Measurements from ENCODE around the gene KANSL3. TPM values are rescaled to one million over a fixed set of nuclear protein-coding genes. Genes with fewer than 3 reads are reported as not detected.
A peak's percentile ranks its signal among the peaks of the same experiment; 100 is the strongest.

Gene KANSL3
- total RNA-seq, 1 donor from 2014 or later = 58.8 TPM

DNA sequence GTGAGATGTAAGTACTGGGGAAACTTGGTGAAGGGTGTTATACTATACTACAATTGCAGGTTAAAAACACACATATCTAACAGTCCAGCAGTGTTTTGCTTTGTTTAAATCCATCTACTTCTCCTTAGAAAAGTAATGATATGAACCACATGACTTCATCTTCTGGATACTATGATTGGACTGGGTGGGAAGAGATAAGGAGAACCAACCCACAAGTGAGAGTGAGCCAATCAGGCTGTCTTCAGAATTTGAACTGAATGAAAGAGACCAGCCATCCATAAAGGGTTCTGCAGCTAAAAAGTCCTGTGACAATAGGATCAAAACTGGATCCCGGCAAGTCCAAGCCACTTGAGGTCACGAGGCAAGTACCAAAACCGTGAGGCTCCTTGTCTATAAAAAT, 46.6 kb downstream of the KANSL3 start:
- peaks cover 46% of the 10 kb centered on the region for H3K36me3 Mint-ChIP-seq (ENCODE audit: low read depth)

DNA sequence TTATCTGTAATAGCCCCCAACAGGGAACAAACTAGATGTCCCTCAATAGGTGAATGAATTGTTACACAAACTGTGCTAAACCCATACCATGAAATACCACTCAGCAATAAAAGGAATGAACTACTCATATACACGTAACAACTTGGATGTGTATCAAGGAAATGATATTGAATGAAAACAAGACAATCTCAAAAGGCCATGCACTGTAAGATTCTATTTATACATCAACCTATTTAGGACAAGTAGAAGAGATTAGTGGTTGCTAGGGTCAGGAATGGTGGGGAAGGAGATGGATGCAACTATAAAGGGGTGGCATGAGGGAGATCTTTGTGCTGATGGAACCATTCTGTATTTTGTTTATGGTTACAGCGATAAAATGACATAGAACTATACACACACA, 47.1 kb downstream of the KANSL3 start:
- peaks cover 46% of the 10 kb centered on the region for H3K36me3 Mint-ChIP-seq (ENCODE audit: low read depth)
- H3K4me3 Mint-ChIP-seq = no peak overlapping the region
- DNase-seq (ENCODE audit: low read depth, low spot score) = no peak
- H3K27me3 Mint-ChIP-seq (ENCODE audit: low read depth) = no peaks in the 10 kb centered on the region
- no peak overlapping the region for H3K27ac Mint-ChIP-seq (ENCODE audit: unreplicated experiment)
- H3K4me1 Mint-ChIP-seq = peaks cover 12% of the 10 kb centered on the region
- H3K9me3 Mint-ChIP-seq = no peaks in the 10 kb centered on the region
- TF ChIP-seq, protein P1, sequence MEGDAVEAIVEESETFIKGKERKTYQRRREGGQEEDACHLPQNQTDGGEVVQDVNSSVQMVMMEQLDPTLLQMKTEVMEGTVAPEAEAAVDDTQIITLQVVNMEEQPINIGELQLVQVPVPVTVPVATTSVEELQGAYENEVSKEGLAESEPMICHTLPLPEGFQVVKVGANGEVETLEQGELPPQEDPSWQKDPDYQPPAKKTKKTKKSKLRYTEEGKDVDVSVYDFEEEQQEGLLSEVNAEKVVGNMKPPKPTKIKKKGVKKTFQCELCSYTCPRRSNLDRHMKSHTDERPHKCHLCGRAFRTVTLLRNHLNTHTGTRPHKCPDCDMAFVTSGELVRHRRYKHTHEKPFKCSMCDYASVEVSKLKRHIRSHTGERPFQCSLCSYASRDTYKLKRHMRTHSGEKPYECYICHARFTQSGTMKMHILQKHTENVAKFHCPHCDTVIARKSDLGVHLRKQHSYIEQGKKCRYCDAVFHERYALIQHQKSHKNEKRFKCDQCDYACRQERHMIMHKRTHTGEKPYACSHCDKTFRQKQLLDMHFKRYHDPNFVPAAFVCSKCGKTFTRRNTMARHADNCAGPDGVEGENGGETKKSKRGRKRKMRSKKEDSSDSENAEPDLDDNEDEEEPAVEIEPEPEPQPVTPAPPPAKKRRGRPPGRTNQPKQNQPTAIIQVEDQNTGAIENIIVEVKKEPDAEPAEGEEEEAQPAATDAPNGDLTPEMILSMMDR (conservative IDR thresholded peaks at IDR 0.05) = no peak

More for the DNA sequence above, 46.6 kb downstream of the KANSL3 start:
- H3K27me3 Mint-ChIP-seq (ENCODE audit: low read depth) = no peaks in the 10 kb centered on the region
- TF ChIP-seq, protein P1 (conservative IDR thresholded peaks at IDR 0.05) = no peak
- no peak overlapping the region for H3K27ac Mint-ChIP-seq (ENCODE audit: unreplicated experiment)
- no peaks in the 10 kb centered on the region for H3K9me3 Mint-ChIP-seq
- H3K4me3 Mint-ChIP-seq = no peak overlapping the region
- no peak for DNase-seq (ENCODE audit: low read depth, low spot score)
- H3K4me1 Mint-ChIP-seq = peaks cover 12% of the 10 kb centered on the region

DNA sequence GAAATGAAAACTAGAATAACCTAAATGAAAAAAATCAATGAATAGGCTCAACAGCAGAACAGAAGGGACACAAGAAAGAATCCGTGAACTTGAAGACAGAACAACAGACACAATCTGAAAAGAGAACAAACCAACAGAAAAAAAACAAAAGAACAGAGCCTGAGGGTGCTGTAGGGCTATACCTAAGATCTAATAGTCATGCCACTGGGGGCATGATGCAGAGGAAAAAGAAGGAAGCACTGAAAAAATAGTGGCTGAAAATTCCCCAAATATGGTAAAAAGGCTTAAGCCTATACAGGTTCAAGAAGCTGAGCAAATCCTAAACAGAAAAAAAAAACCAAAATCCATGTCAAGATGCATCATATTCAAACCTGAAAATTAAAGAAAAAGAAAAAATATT, 50.3 kb downstream of the KANSL3 start:
- Mint-ChIP-seq H3K27ac (ENCODE audit: unreplicated experiment) (no peak overlapping the region), H3K9me3 (no peaks in the 10 kb centered on the region)

DNA sequence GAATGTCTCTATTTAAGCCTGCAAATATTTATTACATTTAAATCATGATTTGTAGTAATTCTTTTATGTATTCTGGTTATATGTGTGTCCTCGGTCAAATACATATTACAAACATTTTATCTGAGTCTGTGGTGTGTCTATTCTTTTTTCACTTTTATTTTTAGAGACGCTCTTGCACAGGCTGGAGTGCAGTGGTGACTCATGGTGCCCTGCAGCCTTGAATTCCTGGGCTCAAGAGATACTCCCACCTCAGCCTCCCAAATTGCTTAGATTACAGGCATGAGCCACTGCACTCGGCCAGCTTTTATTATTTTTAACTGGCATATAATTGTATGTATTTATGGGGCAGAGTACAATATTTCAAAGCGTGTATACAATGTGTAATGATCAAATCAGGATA, 54.1 kb downstream of the KANSL3 start:
- no peak for DNase-seq (ENCODE audit: low read depth, low spot score)
- Mint-ChIP-seq H3K27me3 (ENCODE audit: low read depth) (no peaks in the 10 kb centered on the region), H3K9me3 (no peaks in the 10 kb centered on the region), H3K36me3 (ENCODE audit: low read depth) (peaks cover 6% of the 10 kb centered on the region), H3K4me3 (no peak overlapping the region), H3K4me1 (peaks cover 5% of the 10 kb centered on the region), H3K27ac (ENCODE audit: unreplicated experiment) (no peak overlapping the region)
- TF ChIP-seq, protein P1 (conservative IDR thresholded peaks at IDR 0.05) = no peak

More for the DNA sequence above, 50.3 kb downstream of the KANSL3 start:
- peaks cover 25% of the 10 kb centered on the region for H3K36me3 Mint-ChIP-seq (ENCODE audit: low read depth)
- no peak for DNase-seq (ENCODE audit: low read depth, low spot score)
- no peaks in the 10 kb centered on the region for H3K27me3 Mint-ChIP-seq (ENCODE audit: low read depth)
- peaks cover 12% of the 10 kb centered on the region for H3K4me1 Mint-ChIP-seq
- TF ChIP-seq, protein P1 (conservative IDR thresholded peaks at IDR 0.05) = no peak
- H3K4me3 Mint-ChIP-seq = no peak overlapping the region

DNA sequence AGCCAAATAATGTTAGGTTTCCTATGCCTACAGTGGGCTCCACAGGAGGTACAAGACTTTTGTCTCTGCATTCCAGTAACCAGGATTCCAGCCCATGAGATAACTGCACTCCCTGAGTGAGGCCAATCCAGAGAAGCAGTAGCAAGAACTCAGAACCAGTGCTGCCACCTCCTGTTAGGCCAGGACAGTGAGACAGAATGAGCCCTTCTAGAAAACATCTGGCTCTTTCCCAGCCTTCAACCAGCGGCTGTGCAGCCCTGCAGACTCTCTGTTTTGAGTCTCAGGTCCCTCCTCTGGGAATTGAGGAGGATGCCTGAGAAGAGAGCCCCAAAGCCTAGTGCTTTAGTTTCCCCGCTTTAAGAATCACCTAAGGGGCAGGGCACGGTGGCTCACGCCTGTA, 57.3 kb downstream of the KANSL3 start:
- peak; percentile 10 for DNase-seq (ENCODE audit: low read depth, low spot score)
- Mint-ChIP-seq H3K9me3 (no peaks in the 10 kb centered on the region), H3K4me1 (no peaks in the 10 kb centered on the region), H3K27ac (ENCODE audit: unreplicated experiment) (no peak overlapping the region), H3K27me3 (ENCODE audit: low read depth) (no peaks in the 10 kb centered on the region), H3K36me3 (ENCODE audit: low read depth) (no peaks in the 10 kb centered on the region), H3K4me3 (no peak overlapping the region)
- TF ChIP-seq, protein P1 (conservative IDR thresholded peaks at IDR 0.05) = peak; percentile 42

DNA sequence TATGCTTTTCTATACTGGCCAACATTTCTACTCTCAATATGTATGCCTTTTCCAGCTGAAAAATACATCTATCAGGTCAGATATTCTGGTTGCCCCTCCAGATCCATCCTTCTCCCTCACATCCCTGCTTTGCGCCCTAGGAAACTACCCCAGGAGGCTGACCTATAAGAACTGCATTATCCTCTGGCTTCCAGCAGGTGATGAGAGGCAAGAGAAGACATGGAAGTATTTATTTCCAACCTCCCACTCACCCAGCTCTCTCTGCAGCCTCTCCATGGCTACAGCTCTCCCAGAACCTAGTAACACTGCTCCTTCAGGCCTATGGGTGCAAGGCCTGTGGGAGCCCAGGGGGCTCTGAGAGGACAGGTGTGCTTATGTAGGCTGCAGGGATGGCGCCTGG, 58.7 kb downstream of the KANSL3 start:
- H3K9me3 Mint-ChIP-seq = no peaks in the 10 kb centered on the region
- TF ChIP-seq, protein P1 (conservative IDR thresholded peaks at IDR 0.05) = no peak
- H3K27me3 Mint-ChIP-seq (ENCODE audit: low read depth) = no peaks in the 10 kb centered on the region
- no peak overlapping the region for H3K4me3 Mint-ChIP-seq
- DNase-seq (ENCODE audit: low read depth, low spot score) = no peak
- no peaks in the 10 kb centered on the region for H3K36me3 Mint-ChIP-seq (ENCODE audit: low read depth)
- no peaks in the 10 kb centered on the region for H3K4me1 Mint-ChIP-seq
- H3K27ac Mint-ChIP-seq (ENCODE audit: unreplicated experiment) = no peak overlapping the region

Data from neural crest cell (in vitro differentiated cells).